HG03045 (cell line): ENCODE data around the gene EPHA4.

Experiments used
- ATAC-seq: cut with Tn5 transposase; IDR thresholded peaks from one replicate; pipeline ENCODE4 v1.9.1; 2021; ENCODE audit warnings: mild to moderate bottlenecking, moderate library complexity; ENCODE audit not compliant: unreplicated experiment

EPHA4 gene

GRCh38 chr2:221407765-221408164 is 164.3 kb downstream of the EPHA4 start:
- no peak for ATAC-seq

DNA sequence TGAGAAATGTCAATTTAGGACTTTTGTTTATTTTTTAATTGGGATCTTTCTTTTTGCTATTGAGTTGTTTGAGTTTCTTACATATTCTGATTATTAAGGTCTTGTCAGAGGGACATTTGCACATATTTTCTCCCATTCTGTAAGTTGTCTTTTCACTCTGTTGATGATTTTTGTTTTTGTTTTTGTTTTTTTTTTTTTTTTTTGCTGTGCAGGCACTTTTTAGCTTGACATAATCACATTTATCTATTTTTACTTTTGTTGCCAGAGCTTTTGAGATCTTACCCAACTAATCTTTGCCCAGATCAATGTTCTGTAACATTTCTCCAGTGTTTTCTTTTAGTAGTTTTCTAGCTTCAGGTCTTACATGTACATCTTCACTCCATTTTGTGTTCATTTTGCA is 166.6 kb downstream of the EPHA4 start:
- no peak for ATAC-seq

DNA sequence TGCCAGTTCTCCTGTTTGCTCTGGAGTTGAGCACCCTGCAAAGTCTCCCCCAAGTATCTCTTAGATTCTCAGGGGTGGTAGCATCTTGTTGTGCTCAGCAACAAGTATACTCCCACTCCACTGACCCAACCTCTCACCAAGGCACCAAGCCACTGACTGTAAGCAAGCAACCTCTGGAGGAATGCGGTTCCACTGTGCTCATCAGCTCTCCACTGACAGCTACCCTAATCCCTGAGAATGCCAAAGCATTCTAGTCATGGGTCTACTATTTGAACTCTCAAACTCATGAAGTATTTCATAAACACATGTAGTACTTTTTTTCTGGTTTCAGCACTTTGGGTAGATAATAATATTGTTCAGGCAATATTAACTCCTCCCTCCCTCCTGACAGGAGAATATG is 170.0 kb downstream of the EPHA4 start:
- no peak for ATAC-seq

GRCh38 chr2:221400411-221400810 is 171.7 kb downstream of the EPHA4 start:
- ATAC-seq: no peak

- ATAC-seq: no peak
Observed at GRCh38 chr2:221399183-221399582, 172.9 kb downstream of the EPHA4 start.

GRCh38 chr2:221397187-221397586 is 174.9 kb downstream of the EPHA4 start:
- no peak for ATAC-seq

DNA sequence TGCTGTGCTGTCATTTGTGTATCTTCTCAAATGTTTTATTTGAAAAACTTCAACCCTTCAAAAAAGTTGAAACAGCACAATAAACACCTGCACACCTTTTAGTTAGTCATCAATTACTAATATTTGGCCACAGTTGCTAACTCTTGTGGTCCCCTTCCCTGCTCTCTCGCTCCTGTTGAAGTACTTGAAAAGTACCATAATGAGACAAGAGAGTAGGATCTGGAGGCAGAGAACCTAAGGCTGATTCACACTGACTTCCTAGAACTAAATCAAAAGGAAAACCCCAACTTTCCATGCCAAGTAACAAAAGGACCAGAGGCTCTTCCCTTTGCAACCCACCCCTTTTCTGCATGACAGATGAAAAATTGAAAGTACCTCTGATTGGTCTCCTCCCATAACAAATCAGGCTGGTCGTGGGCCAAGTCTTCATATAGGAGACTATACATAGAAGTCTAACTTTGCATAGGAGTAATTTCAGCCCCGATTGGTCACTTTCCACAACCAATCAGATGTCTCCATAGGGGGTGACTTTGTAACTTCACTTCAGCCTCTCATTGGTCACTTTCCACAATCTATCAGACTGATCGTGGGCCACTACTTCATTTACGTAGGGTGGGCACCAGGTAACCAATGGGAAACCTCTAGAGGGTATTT is 179.7 kb downstream of the EPHA4 start:
- no peak for ATAC-seq

GRCh38 chr2:221390878-221391277 is 181.2 kb downstream of the EPHA4 start:
- ATAC-seq: no peak

- ATAC-seq: no peak
Observed at GRCh38 chr2:221389904-221390303, 182.2 kb downstream of the EPHA4 start.

GRCh38 chr2:221389421-221389820 is 182.7 kb downstream of the EPHA4 start:
- no peak for ATAC-seq

- ATAC-seq: no peak
Observed at GRCh38 chr2:221388891-221389290, 183.2 kb downstream of the EPHA4 start.

- no peak for ATAC-seq
Observed at GRCh38 chr2:221385716-221386115, 186.4 kb downstream of the EPHA4 start.

GRCh38 chr2:221381928-221382488 is 190.1 kb downstream of the EPHA4 start:
- ATAC-seq: no peak

DNA sequence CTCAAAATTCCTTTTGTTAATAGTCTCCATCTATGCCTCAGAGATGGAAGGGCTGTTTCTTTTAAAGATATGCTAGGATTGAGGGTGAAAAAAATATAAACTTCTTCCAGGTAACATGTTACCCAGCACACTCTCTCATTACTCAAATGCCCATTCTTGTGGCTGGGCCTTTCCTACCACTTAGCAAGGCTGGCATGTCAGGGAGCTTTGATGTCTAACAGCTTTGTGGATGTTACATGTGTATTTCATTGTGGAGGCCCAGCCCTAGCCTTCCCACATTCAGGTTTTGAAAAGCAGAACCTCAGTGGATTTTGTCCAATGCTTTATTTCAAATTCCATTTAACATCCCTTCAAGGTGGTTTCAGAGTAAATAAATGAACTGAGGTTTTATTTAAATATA is 191.4 kb downstream of the EPHA4 start:
- no peak for ATAC-seq

- no peak for ATAC-seq
Observed at GRCh38 chr2:221380062-221380461, 192.0 kb downstream of the EPHA4 start.

- ATAC-seq: no peak
Observed at GRCh38 chr2:221377597-221377996, 194.5 kb downstream of the EPHA4 start.

- ATAC-seq: no peak
Observed at GRCh38 chr2:221377066-221377465, 195.0 kb downstream of the EPHA4 start.

- ATAC-seq: no peak
Observed at GRCh38 chr2:221374234-221374633, 197.9 kb downstream of the EPHA4 start.

DNA sequence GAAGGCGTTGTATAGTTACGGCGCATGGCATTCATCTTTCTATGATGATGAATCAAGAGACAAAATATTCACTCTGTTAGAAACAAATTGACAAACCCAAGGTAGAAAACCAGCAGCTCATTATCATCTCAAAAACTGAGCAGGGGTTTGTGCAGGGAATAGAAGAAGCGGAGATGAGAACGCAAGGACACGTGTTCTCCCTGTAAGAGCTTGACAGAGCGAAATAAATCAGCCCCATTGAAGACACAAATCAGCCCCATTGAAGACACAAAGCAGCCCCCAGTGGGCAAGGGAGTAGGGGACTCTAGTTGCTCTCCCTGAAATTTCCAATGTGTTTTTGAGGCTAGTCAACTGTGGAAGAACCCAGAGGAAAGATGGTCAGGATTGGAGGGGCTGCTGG is 199.2 kb downstream of the EPHA4 start:
- ATAC-seq: no peak

DNA sequence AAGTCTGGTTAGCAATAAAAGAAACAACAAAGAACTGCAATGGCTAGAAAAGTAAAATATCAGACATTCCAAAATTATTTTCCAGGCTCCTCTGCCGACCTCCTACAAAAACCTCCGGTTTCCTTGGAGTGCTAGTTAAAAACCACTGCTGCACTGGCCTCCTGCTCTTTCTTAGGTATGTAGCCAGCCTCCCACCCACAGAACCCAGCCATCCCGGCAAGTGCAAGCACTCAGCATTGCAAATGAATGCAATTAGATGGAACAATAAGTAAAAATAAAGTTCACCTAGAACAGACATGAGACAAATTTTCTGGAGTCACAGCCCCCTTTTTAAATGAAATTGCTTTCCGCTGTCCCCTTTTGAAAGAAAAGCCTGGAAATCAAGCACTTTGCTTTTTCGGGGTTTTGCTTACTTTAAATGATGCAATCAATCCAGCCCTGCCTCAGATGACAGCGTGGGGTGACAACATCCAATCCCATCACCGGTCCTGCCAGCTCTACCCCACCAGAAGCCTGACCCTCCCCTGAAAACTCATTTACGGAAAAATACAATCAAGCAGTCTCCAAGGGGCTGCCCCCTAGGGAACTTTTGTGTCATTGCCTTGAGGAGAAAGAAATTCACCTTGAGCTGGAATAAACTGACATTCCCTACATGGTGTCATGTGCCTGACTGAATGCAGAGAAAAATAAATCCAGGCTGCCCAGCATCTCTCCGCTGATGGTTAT is 199.8 kb downstream of the EPHA4 start:
- no peak for ATAC-seq

- ATAC-seq: no peak
Observed at GRCh38 chr2:221371347-221371746, 200.8 kb downstream of the EPHA4 start.

DNA sequence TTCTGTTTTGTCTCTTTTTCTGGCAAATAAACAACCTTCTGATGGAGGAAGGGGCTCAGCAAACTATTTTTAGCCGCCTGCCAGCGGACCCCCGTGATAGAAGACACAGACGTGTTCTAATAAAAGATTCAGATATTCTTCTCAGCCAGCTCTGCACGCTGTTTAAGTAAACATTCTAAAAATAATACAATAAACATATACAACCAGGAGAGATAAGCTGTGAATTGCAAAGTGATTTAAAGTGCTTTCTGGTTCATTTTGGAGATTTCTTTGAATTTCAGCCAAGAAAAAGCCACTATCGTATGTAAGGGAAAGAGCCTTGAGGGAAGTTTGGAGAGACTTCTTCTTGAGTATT is 201.3 kb downstream of the EPHA4 start:
- ATAC-seq: no peak
